Endothelial cell of umbilical vein (primary cell): Measurements from ENCODE around the gene KCNQ2. TPM values are rescaled to one million over a fixed set of nuclear protein-coding genes. Genes with fewer than 3 reads are reported as not detected.

Experiments
- BruUV-seq: library from RNA; stranded (reverse); fragments of 400-500 nt; replicated peaks from 2 replicates; lab custom pipeline; 2021; lab: Mats Ljungman, UMichigan
- CTCF ChIA-PET: fragments of 300-600, 350-600 bp; sonication (Branson Sonifier 250); formaldehyde crosslinking; loops from one replicate; lab custom pipeline; 2021; ENCODE audit warnings: antibody characterized with exemption, inconsistent platforms; lab: Charles Lee
- POLR2A ChIA-PET: fragments of 300-600, 350-600 bp; sonication (Branson Sonifier 250); formaldehyde crosslinking; loops from one replicate; lab custom pipeline; 2021; ENCODE audit warnings: antibody characterized with exemption, inconsistent platforms; lab: Charles Lee
- DNase-seq: peaks from one replicate; pipeline ENCODE4 v3.0.0-alpha.2; 2011; ENCODE audit warnings: low read depth, low spot score
- FAIRE-seq: peaks from 2 replicates; lab custom pipeline; 2011; peaks lifted over from hg19 to GRCh38; lab: Jason Lieb, UNC
- H2AFZ ChIP-seq: 2 replicates; pipeline ENCODE4 v1.6.0; 2012; ENCODE audit warnings: low read depth, low read length, control low read depth, inconsistent platforms
- H3K27ac ChIP-seq: 2 replicates; pipeline ENCODE4 v1.5.1; 2011; ENCODE audit warnings: low read depth, mild to moderate bottlenecking, control low read depth, low read length, moderate library complexity; ENCODE audit not compliant: insufficient read depth
- H3K27me3 ChIP-seq, 2 experiments: 2 replicates each; pipeline versions ENCODE4 v1.6.0 to v1.6.1; 2011; ENCODE audit warnings: low read length in 2 of 2, mixed read lengths in 1 of 2; ENCODE audit not compliant: control insufficient read depth in 2 of 2, insufficient read depth in 2 of 2
- H3K36me3 ChIP-seq, 2 experiments: 2 replicates in 1 of 2; 3 replicates in 1 of 2; pipeline ENCODE4 v1.5.1; 2011; ENCODE audit warnings: low read length in 2 of 2, mild to moderate bottlenecking in 1 of 2, moderate library complexity in 1 of 2; ENCODE audit not compliant: control insufficient read depth in 2 of 2, insufficient read depth in 2 of 2; ENCODE audit errors: extremely low read depth in 1 of 2
- H3K4me1 ChIP-seq: 3 replicates; pipeline ENCODE4 v1.5.1; 2011; ENCODE audit warnings: mild to moderate bottlenecking, low read length; ENCODE audit not compliant: control insufficient read depth, insufficient read depth; ENCODE audit errors: extremely low read depth
- H3K4me2 ChIP-seq: 2 replicates; pipeline ENCODE4 v1.6.1; 2011; ENCODE audit warnings: low read length, control low read depth, mixed read lengths; ENCODE audit not compliant: insufficient read depth
- H3K4me3 ChIP-seq, 3 experiments: fragments of 200-600 bp in 1 of 3; sonication (generic), shearing (Covaris generic) in 1 of 3; replicated peaks in 1 of 3; 2 replicates each; pipeline ENCODE4 v1.5.1; 2011 to 2016; ENCODE audit warnings: control low read depth in 3 of 3, low read length in 3 of 3, mild to moderate bottlenecking in 2 of 3, inconsistent platforms in 1 of 3, low read depth in 1 of 3, moderate library complexity in 1 of 3; ENCODE audit not compliant: insufficient read depth in 1 of 3
- H3K79me2 ChIP-seq: 2 replicates; pipeline ENCODE4 v1.6.0; 2012; ENCODE audit warnings: low read length, inconsistent platforms; ENCODE audit not compliant: control insufficient read depth, insufficient read depth
- H3K9ac ChIP-seq: replicated peaks from 2 replicates; pipeline ENCODE3; 2011; ENCODE audit warnings: low read length, control low read depth; ENCODE audit not compliant: insufficient read depth; ENCODE audit errors: extremely low read depth
- H3K9me1 ChIP-seq: replicated peaks from 3 replicates; pipeline ENCODE4 v1.6.0; 2011; ENCODE audit warnings: mild to moderate bottlenecking, low read length; ENCODE audit not compliant: control insufficient read depth, insufficient read depth; ENCODE audit errors: extremely low read depth
- H3K9me3 ChIP-seq: replicated peaks from 2 replicates; pipeline ENCODE4 v1.5.1; 2012; ENCODE audit warnings: low read length, inconsistent platforms; ENCODE audit not compliant: control insufficient read depth, insufficient read depth
- H4K20me1 ChIP-seq: replicated peaks from 2 replicates; pipeline ENCODE3; 2011; ENCODE audit warnings: mild to moderate bottlenecking, low read length; ENCODE audit not compliant: control insufficient read depth, insufficient read depth; ENCODE audit errors: extremely low read depth
- CTCF ChIP-seq, 2 donors: IDR thresholded peaks; 1 replicate in 1 of 2; 2 replicates in 1 of 2; pipeline ENCODE4 v1.5.1; 2011; ENCODE audit warnings: low read length in 2 of 2, mild to moderate bottlenecking in 2 of 2, moderate library complexity in 2 of 2, control low read depth in 1 of 2, inconsistent platforms in 1 of 2, low read depth in 1 of 2; ENCODE audit not compliant: insufficient read depth in 1 of 2; ENCODE audit errors: extremely low read depth in 1 of 2
- EZH2 ChIP-seq: IDR thresholded peaks from 2 replicates; pipeline ENCODE4 v1.6.1; 2012; ENCODE audit warnings: borderline replicate concordance, low read depth, mild to moderate bottlenecking, moderate library complexity, low read length, inconsistent platforms; ENCODE audit not compliant: severe bottlenecking
- FOS ChIP-seq: IDR thresholded peaks from 2 replicates; pipeline ENCODE4 v1.6.1; 2011; ENCODE audit warnings: mild to moderate bottlenecking, low read length, moderate library complexity, borderline replicate concordance; ENCODE audit not compliant: insufficient read depth
- GATA2 ChIP-seq: IDR thresholded peaks from 2 replicates; pipeline ENCODE4 v1.7.0; 2011; ENCODE audit warnings: low read depth, mild to moderate bottlenecking, moderate library complexity, mixed read lengths, low read length; ENCODE audit not compliant: insufficient read length, insufficient read depth
- JUN ChIP-seq: IDR thresholded peaks from 2 replicates; pipeline ENCODE4 v1.6.1; 2011; ENCODE audit warnings: borderline replicate concordance, low read depth; ENCODE audit not compliant: insufficient read length, insufficient read depth
- MAX ChIP-seq: IDR thresholded peaks from 2 replicates; pipeline ENCODE4 v1.6.1; 2011; ENCODE audit not compliant: insufficient read depth, insufficient read length
- MYC ChIP-seq: IDR thresholded peaks from one replicate; pipeline ENCODE4 v1.6.1; 2011; ENCODE audit warnings: mild to moderate bottlenecking, low read depth, low read length
- POLR2A ChIP-seq: IDR thresholded peaks from 2 replicates; pipeline ENCODE4 v1.6.1; 2012; ENCODE audit warnings: low read depth, mild to moderate bottlenecking, control low read depth, low read length
- POLR2AphosphoS5 ChIP-seq: IDR thresholded peaks from 2 replicates; pipeline ENCODE4 v1.6.1; 2012; ENCODE audit warnings: low read depth, mild to moderate bottlenecking, control low read depth, low read length, moderate library complexity; ENCODE audit not compliant: insufficient read depth
- dilution Hi-C: fragments of 300-500 bp; cut with MboI; formaldehyde crosslinking; loops from one replicate; pipeline ENCODE4 v1.15.0; 2019; ENCODE audit warnings: low sequenced_read_pairs; ENCODE audit not compliant: extremely low pct_ligation_motif_present
- intact Hi-C: fragments of 100-400 bp; cut with micrococcal nuclease; formaldehyde crosslinking; loops from one replicate; pipeline ENCODE4 v1.10.0; 2022
- polyA plus RNA-seq, 4 experiments: library from polyadenylated mRNA; depleted of rRNA in 3 of 4; stranded (reverse) in 3 of 4; unstranded in 1 of 4; fragments of >200 nt; gene quantifications; 2 replicates each; pipeline versions ENCODE4 v1.2.1 to v1.2.3, GENCODE V29; 2011 to 2012; ENCODE audit warnings: missing spikeins in 1 of 4
- total RNA-seq: library from RNA; stranded (reverse); gene quantifications from 2 replicates; pipeline ENCODE4 v1.2.3, GENCODE V29; 2021

The KCNQ2 gene
- total and polyA plus RNA-seq, 2 donors (not counting 3 experiments of a cell fraction or from before 2014, with no cell fraction given) = not detected

- Histone ChIP-seq H3K79me2 (no peaks in the 10 kb centered on the region), H3K9me1 (no peaks in the 10 kb centered on the region), H3K9me3 (no peaks in the 10 kb centered on the region), H4K20me1 (no peaks in the 10 kb centered on the region), H3K27me3 (peaks cover 15 to 16% of the 10 kb centered on the region in 2 experiments), H3K4me1 (no peaks in the 10 kb centered on the region), H3K27ac (no peak overlapping the region), H2AFZ (no peak overlapping the region), H3K4me2 (no peak overlapping the region), H3K36me3 (no peaks in the 10 kb centered on the region), H3K9ac (no peak overlapping the region), H3K4me3 (no peak overlapping the region)
- intact Hi-C loops (no loop called here), dilution Hi-C loops (no loop called here)
- BruUV-seq = no TSS peak
- POLR2A ChIA-PET = no interaction called here
- CTCF ChIA-PET = interaction anchor here (1.2 to 3.2 kb wide), 2 partner anchors 18 kb away, joined by 4 to 11 read pairs; no protein-coding TSS in a partner anchor
- FAIRE-seq (no peak), DNase-seq (no peak)
- TF ChIP-seq POLR2A (no peak), JUN (no peak), MYC (no peak), CTCF (IDR thresholded peaks at IDR 0.05; ENCODE audit: extremely low read depth in 1 of 2, insufficient read depth in 1 of 2, low read depth in 1 of 2, low read length in 2 of 2) (no peak), EZH2 (no peak), GATA2 (no peak), FOS (no peak), POLR2AphosphoS5 (no peak), MAX (no peak)
Measured at GRCh38 chr20:63478346-63479302, 6.2 kb upstream of the KCNQ2 start.
